Activated T-helper 17 cell treated with anti-CD3 and anti-CD28 coated beads, Interleukin-2, amount 50 U/mL, for 72 hours (primary cell): ENCODE results near the gene LACTB. TPM values are rescaled to one million over a fixed set of nuclear protein-coding genes. Genes with fewer than 3 reads are reported as not detected.

ENCODE experiments used
- ATAC-seq: fragments of 150-1000 bp; cut with Tn5 transposase; replicated peaks from 2 replicates; pipeline ENCODE4 v1.10.0; 2021; ENCODE audit warnings: mild to moderate bottlenecking, moderate library complexity
- H3K27ac Mint-ChIP-seq: one replicate; pipeline ENCODE4 v1.8.0; 2022; ENCODE audit warnings: mixed read lengths
- H3K27me3 Mint-ChIP-seq: one replicate; pipeline ENCODE4 v1.8.0; 2022; ENCODE audit warnings: mixed read lengths
- H3K36me3 Mint-ChIP-seq: one replicate; pipeline ENCODE4 v1.8.0; 2022; ENCODE audit warnings: low read depth, mild to moderate bottlenecking, mixed read lengths
- H3K4me1 Mint-ChIP-seq: one replicate; pipeline ENCODE4 v1.8.0; 2022; ENCODE audit warnings: mixed read lengths
- H3K4me3 Mint-ChIP-seq: one replicate; pipeline ENCODE4 v1.8.0; 2022; ENCODE audit warnings: mild to moderate bottlenecking, mixed read lengths
- H3K9me3 Mint-ChIP-seq: one replicate; pipeline ENCODE4 v1.8.0; 2022; ENCODE audit warnings: mixed read lengths
- total RNA-seq, 2 donors: library from RNA; stranded (reverse); gene quantifications; one replicate each; pipeline ENCODE4 v1.2.3, GENCODE V29; 2022

Gene LACTB
- 10 to 100 TPM; 20.3 to 26.0 TPM for total RNA-seq

DNA sequence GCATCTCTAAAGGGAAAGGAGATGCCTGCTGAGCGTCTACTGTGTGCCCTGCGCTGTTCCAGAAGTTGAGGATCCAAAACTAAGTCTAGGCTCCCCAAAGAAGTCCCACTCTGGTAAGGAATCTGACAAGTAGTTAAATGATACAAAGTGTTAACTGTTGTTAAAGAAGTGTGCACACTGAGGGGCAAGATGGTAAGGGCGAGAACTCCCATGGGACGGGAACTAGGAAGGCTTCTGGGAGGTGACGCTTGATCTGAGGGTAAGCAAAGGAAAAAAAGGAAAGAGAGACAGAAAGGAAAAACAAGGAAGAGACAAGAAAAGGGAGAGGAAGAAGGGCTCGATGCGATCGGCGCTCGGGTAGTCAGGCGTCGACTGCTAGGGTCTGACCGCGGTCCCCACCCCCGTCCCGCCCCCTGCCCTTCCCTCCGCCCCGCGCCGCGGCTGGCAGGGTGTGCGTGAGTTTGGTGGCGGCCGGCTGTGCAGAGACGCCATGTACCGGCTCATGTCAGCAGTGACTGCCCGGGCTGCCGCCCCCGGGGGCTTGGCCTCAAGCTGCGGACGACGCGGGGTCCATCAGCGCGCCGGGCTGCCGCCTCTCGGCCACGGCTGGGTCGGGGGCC lies at the start of gene LACTB:
Gene LACTB, plus strand, starts transcription at position 480 of the 620 bp plus-strand sequence. Its CDS starts 11 bp downstream, at position 491.
- peaks cover 6% of the 10 kb centered on the region for H3K9me3 Mint-ChIP-seq
- peak; percentile 88 for ATAC-seq
- H3K4me1 Mint-ChIP-seq = peaks cover 4% of the 10 kb centered on the region
- no peaks in the 10 kb centered on the region for H3K27me3 Mint-ChIP-seq
- peaks cover 23% of the 10 kb centered on the region for H3K36me3 Mint-ChIP-seq
- H3K27ac Mint-ChIP-seq = peak within 1 kb of the TSS; percentile 79
- peak within 1 kb of the TSS; percentile 83 for H3K4me3 Mint-ChIP-seq

DNA sequence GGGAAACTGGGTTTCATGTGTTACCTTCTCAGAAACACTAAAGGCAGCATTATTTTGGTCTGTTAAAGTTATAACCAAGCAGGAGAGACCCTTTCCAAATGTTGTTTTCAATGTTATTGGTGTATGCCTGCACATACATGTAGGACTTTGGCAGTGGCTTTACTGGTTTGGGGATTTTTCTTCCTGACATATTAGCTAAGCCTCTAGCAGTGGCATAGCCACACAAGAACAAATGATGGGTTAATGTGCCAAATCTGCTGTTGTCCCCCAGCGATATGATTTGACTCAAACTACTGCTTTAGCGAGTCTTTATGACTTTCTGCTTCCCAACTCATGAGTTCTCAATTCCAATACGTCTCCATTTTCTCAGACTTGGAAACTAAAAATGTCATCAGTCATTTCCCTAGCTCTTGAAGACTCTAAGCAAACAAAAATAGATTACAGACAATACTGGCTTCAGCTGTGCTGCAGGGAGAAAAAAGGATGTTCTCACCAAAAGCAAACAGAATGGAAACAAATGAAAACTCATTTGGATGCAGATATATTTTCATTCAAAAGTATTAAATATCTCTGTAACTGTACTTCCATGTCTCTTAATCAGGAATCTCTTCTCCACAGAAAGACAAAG lies 49.5 kb upstream of the LACTB start:
- H3K27me3 Mint-ChIP-seq = no peaks in the 10 kb centered on the region
- no peaks in the 10 kb centered on the region for H3K36me3 Mint-ChIP-seq
- H3K9me3 Mint-ChIP-seq = no peaks in the 10 kb centered on the region
- no peak overlapping the region for H3K4me3 Mint-ChIP-seq
- H3K27ac Mint-ChIP-seq = no peak overlapping the region
- ATAC-seq = no peak
- no peaks in the 10 kb centered on the region for H3K4me1 Mint-ChIP-seq

DNA sequence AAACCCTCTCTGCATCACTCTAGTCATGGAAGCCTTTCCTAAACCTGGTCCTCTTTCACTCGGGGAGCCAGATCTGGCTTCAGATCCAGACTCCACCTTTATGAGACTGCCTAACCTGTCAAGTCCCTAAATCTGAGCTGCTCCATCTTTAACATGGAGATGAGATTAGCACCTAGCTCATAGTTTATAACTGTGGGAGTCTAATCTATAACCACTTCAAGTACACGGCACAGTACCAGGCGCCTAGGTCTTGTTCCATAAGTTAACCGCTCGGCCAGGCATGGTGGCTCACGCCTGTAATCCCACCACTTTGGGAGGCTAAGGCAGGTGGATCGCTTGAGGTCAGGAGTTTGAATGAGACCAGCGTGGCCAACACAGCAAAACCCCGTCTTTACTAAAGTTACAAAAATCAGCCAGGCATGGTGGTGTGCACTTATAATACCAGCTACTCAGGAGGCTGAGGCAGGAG lies 48.8 kb upstream of the LACTB start:
- no peaks in the 10 kb centered on the region for H3K36me3 Mint-ChIP-seq
- no peaks in the 10 kb centered on the region for H3K9me3 Mint-ChIP-seq
- ATAC-seq = no peak
- H3K27ac Mint-ChIP-seq = no peak overlapping the region
- no peaks in the 10 kb centered on the region for H3K27me3 Mint-ChIP-seq
- no peak overlapping the region for H3K4me3 Mint-ChIP-seq
- H3K4me1 Mint-ChIP-seq = no peaks in the 10 kb centered on the region

- no peaks in the 10 kb centered on the region for H3K36me3 Mint-ChIP-seq
- H3K4me3 Mint-ChIP-seq = no peak overlapping the region
- no peaks in the 10 kb centered on the region for H3K9me3 Mint-ChIP-seq
These were observed 48.0 kb upstream of the LACTB start for GRCh38 chr15:63073497-63074172.

DNA sequence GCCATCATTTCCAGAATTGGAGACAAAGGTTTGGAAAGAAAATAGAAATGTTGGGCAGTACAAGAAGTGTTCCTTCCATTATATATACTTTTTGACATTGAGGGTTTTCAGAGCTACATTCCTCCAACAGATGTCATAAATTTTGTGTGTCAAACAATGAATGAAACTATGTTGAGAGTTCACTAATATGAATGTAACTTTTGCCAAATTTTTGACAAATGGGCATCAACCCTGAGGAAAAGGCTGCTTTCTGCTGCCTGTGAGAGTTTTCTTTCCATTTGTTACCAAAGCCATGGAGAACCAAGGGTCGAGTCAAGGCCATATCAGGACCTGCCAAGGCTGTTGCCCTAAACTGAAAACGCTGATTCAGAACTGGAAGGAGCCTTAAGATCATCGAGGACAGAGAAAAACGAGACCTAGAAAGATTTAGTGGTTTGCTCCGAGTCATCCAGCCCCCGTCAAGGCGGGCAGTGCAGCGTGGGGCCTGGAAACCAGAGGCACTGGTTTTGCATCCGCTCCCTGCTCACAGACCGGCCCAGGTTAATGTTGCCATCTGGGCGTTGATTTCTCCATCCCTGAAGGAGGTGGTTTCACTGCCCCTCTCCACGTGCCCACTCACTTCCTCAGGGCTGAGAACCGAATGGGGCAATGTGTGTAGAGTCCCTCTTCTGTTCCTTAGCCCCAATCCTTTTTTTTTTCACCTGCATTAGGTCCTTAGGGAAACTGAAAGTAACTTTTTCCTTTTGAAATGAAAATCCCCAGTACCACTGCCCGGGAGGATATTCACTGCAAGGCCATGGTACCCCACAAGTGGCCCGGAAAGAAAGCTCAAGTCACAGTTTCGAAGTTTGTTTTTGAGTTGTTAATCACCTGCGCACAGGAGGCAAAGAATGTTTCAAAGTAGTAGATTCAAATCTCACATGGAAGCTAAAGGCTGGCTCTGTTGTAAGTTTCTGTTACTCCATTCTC lies 46.4 kb upstream of the LACTB start:
- Mint-ChIP-seq H3K27ac (peak overlapping the region; percentile 52), H3K9me3 (no peaks in the 10 kb centered on the region), H3K4me1 (no peaks in the 10 kb centered on the region), H3K4me3 (no peak overlapping the region), H3K36me3 (no peaks in the 10 kb centered on the region), H3K27me3 (peaks cover 10% of the 10 kb centered on the region)
- ATAC-seq = peak; percentile 56

More at GRCh38 chr15:63073497-63074172, 48.0 kb upstream of the LACTB start:
- Mint-ChIP-seq H3K4me1 (no peaks in the 10 kb centered on the region), H3K27me3 (peaks cover 1% of the 10 kb centered on the region), H3K27ac (peak overlapping the region; percentile 22)
- ATAC-seq = no peak

DNA sequence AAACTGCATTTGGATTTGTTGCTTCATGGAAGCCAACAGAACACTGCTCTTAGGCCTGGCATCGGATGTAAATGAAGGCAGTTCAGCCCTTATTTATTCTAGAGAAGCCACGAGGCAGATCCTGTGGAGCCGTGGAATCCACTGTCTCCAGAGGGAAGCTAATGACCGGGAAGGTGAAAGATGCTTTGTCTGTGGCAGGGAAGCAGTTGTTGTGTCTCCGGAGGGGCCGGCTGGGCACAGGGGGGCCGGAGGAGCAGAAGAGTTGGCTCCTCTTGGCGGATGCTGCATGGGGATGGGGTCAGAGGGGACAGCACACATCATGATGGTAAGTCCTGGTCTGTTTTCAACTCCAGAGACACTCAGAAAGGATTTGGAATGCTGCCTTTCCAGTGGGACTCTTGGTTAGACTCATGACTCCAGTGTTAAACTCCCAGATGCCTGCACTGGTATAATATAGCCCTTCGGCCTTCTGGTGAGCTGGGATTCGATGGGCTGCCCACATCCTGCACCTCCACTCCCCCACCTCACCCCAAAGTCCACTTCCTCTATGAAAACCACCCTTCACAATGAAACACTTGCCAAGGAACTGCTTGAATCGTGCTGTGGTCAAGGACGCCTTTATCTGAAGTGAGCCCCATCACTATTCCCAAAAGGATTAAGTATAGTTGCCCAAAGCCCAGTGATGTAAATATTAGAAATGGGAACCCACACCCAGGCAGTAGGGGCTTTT lies 45.5 kb upstream of the LACTB start:
- Mint-ChIP-seq H3K27ac (peak overlapping the region; percentile 52), H3K4me1 (no peaks in the 10 kb centered on the region), H3K4me3 (no peak overlapping the region), H3K36me3 (no peaks in the 10 kb centered on the region), H3K9me3 (no peaks in the 10 kb centered on the region), H3K27me3 (peaks cover 14% of the 10 kb centered on the region)
- ATAC-seq = no peak

GRCh38 chr15:63076714-63077046 lies 45.0 kb upstream of the LACTB start:
- ATAC-seq = no peak
- no peak overlapping the region for H3K27ac Mint-ChIP-seq
- no peaks in the 10 kb centered on the region for H3K4me1 Mint-ChIP-seq
- H3K27me3 Mint-ChIP-seq = peaks cover 14% of the 10 kb centered on the region
- H3K36me3 Mint-ChIP-seq = no peaks in the 10 kb centered on the region
- H3K9me3 Mint-ChIP-seq = no peaks in the 10 kb centered on the region
- H3K4me3 Mint-ChIP-seq = no peak overlapping the region

GRCh38 chr15:63077952-63078351 lies 43.7 kb upstream of the LACTB start:
- Mint-ChIP-seq H3K4me3 (no peak overlapping the region), H3K27ac (no peak overlapping the region), H3K27me3 (peaks cover 14% of the 10 kb centered on the region), H3K36me3 (no peaks in the 10 kb centered on the region), H3K9me3 (no peaks in the 10 kb centered on the region), H3K4me1 (no peaks in the 10 kb centered on the region)
- ATAC-seq = no peak

DNA sequence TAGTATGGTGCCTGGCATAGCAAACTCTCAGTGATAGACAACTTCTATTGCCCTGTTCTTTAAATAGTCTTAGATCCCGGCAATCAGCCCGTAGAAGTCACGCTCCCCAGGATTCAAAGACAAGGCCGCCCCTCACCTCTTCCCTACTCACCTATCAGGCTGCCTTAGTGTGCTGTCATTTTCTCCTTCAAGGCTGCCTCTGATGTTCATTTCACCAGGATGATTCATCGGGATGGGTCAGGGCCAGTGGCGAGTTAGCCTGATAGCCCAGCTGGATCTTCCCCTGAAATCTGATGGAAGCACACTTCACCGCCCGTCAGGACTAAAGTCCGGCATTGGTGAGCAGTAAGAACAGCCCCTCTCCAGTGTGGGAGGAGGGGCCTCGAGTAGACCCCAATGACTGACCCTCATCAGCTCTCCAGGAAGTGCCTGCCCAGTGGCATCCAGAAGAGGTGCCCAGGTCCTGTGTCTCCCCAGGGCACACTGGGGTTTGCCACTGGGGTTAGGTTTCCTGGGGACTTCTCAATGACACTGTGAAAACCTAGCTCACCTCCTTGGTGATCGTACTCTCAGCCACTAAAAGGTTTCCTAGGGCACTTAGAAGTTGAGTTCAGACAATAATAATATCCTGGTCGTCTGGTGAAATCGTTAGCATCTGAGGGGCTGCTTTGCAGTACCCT lies 41.6 kb upstream of the LACTB start:
- ATAC-seq = no peak
- Mint-ChIP-seq H3K36me3 (no peaks in the 10 kb centered on the region), H3K9me3 (no peaks in the 10 kb centered on the region), H3K27me3 (peaks cover 14% of the 10 kb centered on the region), H3K4me1 (no peaks in the 10 kb centered on the region), H3K27ac (no peak overlapping the region), H3K4me3 (no peak overlapping the region)

- Mint-ChIP-seq H3K9me3 (no peaks in the 10 kb centered on the region), H3K27me3 (peaks cover 14% of the 10 kb centered on the region), H3K27ac (no peak overlapping the region), H3K4me3 (no peak overlapping the region), H3K4me1 (no peaks in the 10 kb centered on the region), H3K36me3 (no peaks in the 10 kb centered on the region)
- ATAC-seq = no peak
These were observed 40.9 kb upstream of the LACTB start for GRCh38 chr15:63080634-63081250.

- no peaks in the 10 kb centered on the region for H3K4me1 Mint-ChIP-seq
- H3K27ac Mint-ChIP-seq = no peak overlapping the region
- ATAC-seq = no peak
- H3K4me3 Mint-ChIP-seq = no peak overlapping the region
- no peaks in the 10 kb centered on the region for H3K9me3 Mint-ChIP-seq
- peaks cover 14% of the 10 kb centered on the region for H3K27me3 Mint-ChIP-seq
- no peaks in the 10 kb centered on the region for H3K36me3 Mint-ChIP-seq
These were observed 39.3 kb upstream of the LACTB start for GRCh38 chr15:63082366-63082765.

DNA sequence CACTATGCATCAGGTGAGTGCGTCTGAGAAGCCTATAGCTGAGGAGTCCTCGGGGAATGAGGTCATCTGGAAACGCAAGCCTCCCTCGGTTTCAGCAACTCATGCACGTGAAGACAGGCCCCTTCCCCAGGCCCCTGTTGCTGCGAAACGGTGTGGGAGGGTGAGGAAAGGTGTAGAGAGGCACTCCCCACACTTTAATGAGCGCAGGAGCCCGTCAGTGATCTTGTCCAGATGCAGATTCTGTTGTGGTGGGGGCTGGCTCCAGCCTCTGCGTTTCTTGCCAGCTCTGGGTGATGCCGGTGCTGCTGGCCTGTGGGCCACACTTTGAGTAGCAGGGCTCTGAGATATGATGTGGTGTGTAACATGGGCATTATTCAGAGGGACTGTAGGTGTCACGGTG lies 38.6 kb upstream of the LACTB start:
- peaks cover 14% of the 10 kb centered on the region for H3K27me3 Mint-ChIP-seq
- no peaks in the 10 kb centered on the region for H3K4me1 Mint-ChIP-seq
- no peak overlapping the region for H3K27ac Mint-ChIP-seq
- no peaks in the 10 kb centered on the region for H3K9me3 Mint-ChIP-seq
- no peaks in the 10 kb centered on the region for H3K36me3 Mint-ChIP-seq
- no peak overlapping the region for H3K4me3 Mint-ChIP-seq
- no peak for ATAC-seq

DNA sequence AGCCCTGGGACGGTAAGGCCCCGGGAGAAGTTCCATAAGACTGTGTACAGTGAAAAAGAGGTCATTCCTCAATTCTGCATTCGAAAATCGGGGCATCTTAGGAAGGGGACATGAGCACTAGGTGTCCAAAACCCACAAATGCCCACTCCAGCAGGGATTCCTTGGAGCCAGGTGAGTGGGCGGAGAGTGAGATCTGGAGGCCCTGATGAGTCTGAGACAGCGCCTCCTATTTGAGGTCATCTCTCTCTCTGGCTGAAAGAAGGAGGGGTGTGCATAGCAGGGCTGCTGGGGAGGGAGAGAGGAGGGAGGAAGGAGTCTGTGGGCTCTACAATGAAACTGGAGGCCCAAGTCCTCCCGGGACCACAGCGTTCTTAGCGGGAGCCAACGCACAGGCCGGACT lies 38.1 kb upstream of the LACTB start:
- Mint-ChIP-seq H3K4me3 (no peak overlapping the region), H3K4me1 (no peaks in the 10 kb centered on the region), H3K36me3 (no peaks in the 10 kb centered on the region), H3K27ac (no peak overlapping the region), H3K27me3 (peaks cover 13% of the 10 kb centered on the region), H3K9me3 (no peaks in the 10 kb centered on the region)
- no peak for ATAC-seq
